ENCODE measurements around the gene WNT6. TPM values are rescaled to one million over a fixed set of nuclear protein-coding genes. Genes with fewer than 3 reads are reported as not detected.

WNT6 gene
- total RNA-seq, 2 donors from 2014 or later = 1.8 to 2.4 TPM

GRCh38 chr2:218882866-218883366 is 23.3 kb downstream of the WNT6 start:
- Histone ChIP-seq H3K27me3 (peaks cover 10 to 16% of the 10 kb centered on the region in 2 donors), H3K9me3 (no peaks in the 10 kb centered on the region), H3K4me1 (peaks cover 0 to 29% of the 10 kb centered on the region in 2 donors), H3K36me3 (no peaks in the 10 kb centered on the region), H3K27ac (no peak overlapping the region), H3K4me3 (peak overlapping the region in 1 of 2 donors; percentile 52)
- TF ChIP-seq CTCF (IDR thresholded peaks at IDR 0.05) = no peak
- DNase-seq (ENCODE audit: low spot score) = no peak

- Histone ChIP-seq H3K36me3 (no peaks in the 10 kb centered on the region), H3K27ac (no peak overlapping the region), H3K4me3 (peak overlapping the region; percentile 19 to 52), H3K27me3 (peaks cover 7 to 10% of the 10 kb centered on the region in 2 donors), H3K4me1 (peaks cover 0 to 29% of the 10 kb centered on the region in 2 donors), H3K9me3 (no peaks in the 10 kb centered on the region)
- TF ChIP-seq CTCF (IDR thresholded peaks at IDR 0.05) = no peak
- DNase-seq (ENCODE audit: low spot score) = no peak
Observed at GRCh38 chr2:218883491-218884490, 24.2 kb downstream of the WNT6 start.

GRCh38 chr2:218884519-218884918 is 24.9 kb downstream of the WNT6 start:
- H3K36me3 ChIP-seq = no peaks in the 10 kb centered on the region
- peaks cover 7 to 8% of the 10 kb centered on the region in 2 donors for H3K27me3 ChIP-seq
- H3K9me3 ChIP-seq = no peaks in the 10 kb centered on the region
- TF ChIP-seq CTCF (IDR thresholded peaks at IDR 0.05) = no peak
- no peak overlapping the region for H3K27ac ChIP-seq
- no peak for DNase-seq (ENCODE audit: low spot score)
- H3K4me3 ChIP-seq = no peak overlapping the region
- peaks cover 0 to 29% of the 10 kb centered on the region in 2 donors for H3K4me1 ChIP-seq

- no peak for TF ChIP-seq CTCF (IDR thresholded peaks at IDR 0.05)
- H3K27me3 ChIP-seq = no peaks in the 10 kb centered on the region
- DNase-seq (ENCODE audit: low spot score) = no peak
- no peaks in the 10 kb centered on the region for H3K9me3 ChIP-seq
- no peak overlapping the region for H3K27ac ChIP-seq
- H3K4me1 ChIP-seq = peaks cover 0 to 15% of the 10 kb centered on the region in 2 donors
- H3K36me3 ChIP-seq = no peaks in the 10 kb centered on the region
- no peak overlapping the region for H3K4me3 ChIP-seq
Observed at GRCh38 chr2:218885981-218886947, 26.7 kb downstream of the WNT6 start.

GRCh38 chr2:218887079-218887478 is 27.5 kb downstream of the WNT6 start:
- Histone ChIP-seq H3K36me3 (no peaks in the 10 kb centered on the region), H3K27me3 (no peaks in the 10 kb centered on the region), H3K27ac (no peak overlapping the region), H3K9me3 (no peaks in the 10 kb centered on the region), H3K4me3 (no peak overlapping the region), H3K4me1 (peaks cover 0 to 15% of the 10 kb centered on the region in 2 donors)
- DNase-seq (ENCODE audit: low spot score) = no peak
- TF ChIP-seq CTCF (IDR thresholded peaks at IDR 0.05) = no peak
